GM12801 (cell line): ENCODE results near the gene GRK1.

Source experiments
- CTCF ChIP-seq: IDR thresholded peaks from one replicate; pipeline ENCODE4 v1.5.1; 2011; ENCODE audit warnings: control low read depth; ENCODE audit not compliant: insufficient read length; ENCODE audit errors: extremely low read depth

The GRK1 gene

DNA sequence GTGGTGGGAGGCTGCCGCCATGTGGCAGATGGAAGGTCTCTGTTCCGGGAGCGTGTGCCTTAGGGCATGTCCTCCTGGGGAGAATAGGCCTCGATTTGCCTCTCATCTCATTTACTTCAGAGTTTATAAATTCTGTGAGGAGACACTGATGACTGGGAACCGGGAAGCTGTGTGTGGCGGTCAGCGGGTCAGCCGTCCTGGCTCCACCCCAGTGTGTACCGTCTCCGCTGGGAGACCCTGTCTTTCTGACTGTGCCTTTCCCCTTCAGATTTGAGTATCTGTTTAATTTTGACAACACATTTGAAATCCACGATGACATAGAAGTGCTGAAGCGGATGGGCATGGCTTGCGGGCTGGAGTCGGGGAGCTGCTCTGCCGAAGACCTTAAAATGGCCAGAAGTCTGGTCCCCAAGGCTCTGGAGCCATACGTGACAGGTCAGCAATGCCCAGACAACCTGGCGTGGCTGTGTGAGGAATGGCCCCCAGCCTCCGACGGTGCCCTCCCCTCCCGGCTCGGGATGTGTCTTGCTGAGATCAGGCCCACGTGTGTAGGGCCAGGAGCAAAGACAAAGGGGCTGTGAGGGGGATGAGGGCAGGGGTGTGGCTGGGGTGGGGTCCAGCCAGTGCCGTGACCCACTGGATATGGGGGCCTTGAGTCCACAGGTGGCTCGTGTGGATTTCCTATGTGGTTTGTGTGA, 30.6 kb upstream of the GRK1 start:
- no peak for TF ChIP-seq CTCF

- no peak for TF ChIP-seq CTCF
These were observed 29.5 kb upstream of the GRK1 start for GRCh38 chr13:113637262-113638160.

DNA sequence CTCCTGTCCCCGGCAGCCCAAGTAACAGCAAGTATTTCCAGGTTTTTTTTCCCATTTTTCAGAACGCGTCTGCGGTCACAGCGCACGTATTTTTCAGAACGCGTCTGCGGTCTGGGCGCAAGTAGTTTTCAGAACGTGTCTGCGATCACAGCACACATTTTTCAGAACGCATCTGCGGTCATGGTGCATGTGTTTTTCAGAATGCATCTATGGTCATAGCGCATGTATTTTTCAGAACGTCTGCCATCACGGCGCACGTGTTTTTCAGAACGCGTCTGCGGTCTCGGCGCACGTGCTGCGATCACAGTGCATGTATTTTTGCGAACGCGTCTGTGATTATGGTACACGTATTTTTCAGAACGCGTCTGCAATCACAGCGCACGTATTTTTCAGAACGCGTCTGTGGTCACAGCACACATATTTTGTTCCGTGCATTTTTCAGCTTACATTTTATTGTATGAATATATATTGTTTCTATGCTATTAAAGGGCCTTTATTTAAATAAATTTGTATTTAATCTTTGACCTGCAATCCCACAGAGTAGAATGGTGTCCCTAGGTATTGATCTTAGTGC, 28.8 kb upstream of the GRK1 start:
- no peak for TF ChIP-seq CTCF

DNA sequence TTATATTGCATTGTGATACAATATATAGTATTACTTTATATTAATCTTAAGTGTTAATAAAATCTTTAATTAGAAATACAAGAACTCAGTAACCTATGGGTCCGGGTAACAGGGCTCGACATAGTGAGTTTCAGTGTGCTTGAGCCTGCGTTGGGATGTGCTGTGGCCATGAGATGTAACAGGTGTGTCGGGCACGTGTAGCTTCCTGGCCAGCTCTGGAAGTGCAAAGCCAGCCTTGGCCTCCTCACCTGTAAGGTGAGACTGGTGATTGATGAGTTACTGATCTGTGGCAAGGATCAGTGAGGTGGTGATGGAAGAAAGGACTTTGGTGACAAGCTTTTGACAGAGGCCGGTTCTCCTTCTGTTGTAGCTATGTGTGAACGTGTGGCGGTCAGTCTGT, 28.2 kb upstream of the GRK1 start:
- no peak for TF ChIP-seq CTCF

- TF ChIP-seq CTCF, result no peak
These were observed 27.3 kb upstream of the GRK1 start for GRCh38 chr13:113639616-113640262.

DNA sequence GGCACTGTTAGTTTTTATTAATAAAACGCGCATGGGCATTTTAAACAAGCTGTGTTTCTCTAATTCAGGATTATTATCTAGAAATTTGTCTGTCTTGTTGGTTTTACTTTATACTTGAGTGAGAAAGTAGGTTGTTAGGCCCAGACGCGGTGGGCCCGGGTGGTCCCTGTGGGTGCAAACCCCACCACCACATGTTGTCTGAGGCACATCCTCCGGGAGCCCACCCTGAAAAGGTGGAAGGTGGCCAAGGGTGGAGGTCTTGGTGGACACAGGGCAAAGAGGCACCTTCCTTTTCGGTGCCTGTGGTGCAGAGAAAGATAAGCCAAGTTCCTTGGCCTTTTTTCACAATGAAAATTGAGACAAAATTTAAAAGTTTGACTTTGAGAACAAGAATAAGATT, 25.6 kb upstream of the GRK1 start:
- no peak for TF ChIP-seq CTCF

GRCh38 chr13:113642563-113642962, 24.5 kb upstream of the GRK1 start:
- TF ChIP-seq CTCF, result no peak
